Mucosa of stomach (tissue), 1 donor: ENCODE measurements around the gene ZBTB1.
"Not testable (repeated sequence)": the region's sequence is repeated elsewhere in the genome, so short reads cannot be mapped to it uniquely, and the experiment has no call there.

Experiments used
- H3K27me3 ChIP-seq: one replicate; pipeline ENCODE4 v1.7.0; 2013; ENCODE audit warnings: mild to moderate bottlenecking, low read length; ENCODE audit not compliant: control insufficient read depth, insufficient read depth
- H3K36me3 ChIP-seq: one replicate; pipeline ENCODE4 v1.7.0; 2013; ENCODE audit warnings: low read length; ENCODE audit not compliant: control insufficient read depth, insufficient read depth
- H3K4me1 ChIP-seq: one replicate; pipeline ENCODE4 v1.7.0; 2013; ENCODE audit warnings: mild to moderate bottlenecking, low read length; ENCODE audit not compliant: control insufficient read depth, insufficient read depth
- H3K4me3 ChIP-seq: one replicate; pipeline ENCODE4 v1.7.0; 2013; ENCODE audit warnings: low read length
- H3K9ac ChIP-seq: one replicate; pipeline ENCODE4 v1.7.0; 2013; ENCODE audit warnings: mild to moderate bottlenecking, low read length, moderate library complexity
- H3K9me3 ChIP-seq: one replicate; pipeline ENCODE4 v1.7.0; 2013; ENCODE audit warnings: mild to moderate bottlenecking, low read length, moderate library complexity; ENCODE audit not compliant: control insufficient read depth
- donor health status: Pancreatic carcinoma.

Gene ZBTB1

GRCh38 chr14:64541972-64542835 is 37.6 kb downstream of the ZBTB1 start:
- Histone ChIP-seq H3K9ac (no peak overlapping the region), H3K4me1 (peaks cover 18% of the 10 kb centered on the region)

DNA sequence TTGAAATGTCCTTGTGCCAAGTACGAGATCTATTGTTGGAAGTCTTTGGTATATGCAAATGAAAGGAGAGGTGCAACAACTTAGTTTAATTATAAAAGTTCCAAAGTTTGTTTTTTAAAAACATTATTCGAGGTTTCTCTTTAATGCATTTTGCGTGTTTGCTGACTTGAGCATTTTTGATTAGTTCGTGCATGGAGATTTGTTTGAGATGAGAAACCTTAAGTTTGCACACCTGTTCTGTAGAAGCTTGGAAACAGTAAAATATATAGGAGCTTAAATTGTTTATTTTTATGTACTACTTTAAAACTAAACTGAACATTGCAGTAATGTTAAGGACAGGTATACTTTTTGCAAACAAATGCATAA is 38.2 kb downstream of the ZBTB1 start:
- Histone ChIP-seq H3K9ac (no peak overlapping the region), H3K4me3 (no peak overlapping the region), H3K9me3 (no peaks in the 10 kb centered on the region), H3K27me3 (peaks cover 18% of the 10 kb centered on the region), H3K36me3 (no peaks in the 10 kb centered on the region), H3K4me1 (peaks cover 18% of the 10 kb centered on the region)

More at GRCh38 chr14:64541972-64542835, 37.6 kb downstream of the ZBTB1 start:
- Histone ChIP-seq H3K27me3 (peaks cover 18% of the 10 kb centered on the region), H3K36me3 (no peaks in the 10 kb centered on the region), H3K4me3 (peak overlapping the region; percentile 49), H3K9me3 (no peaks in the 10 kb centered on the region)

DNA sequence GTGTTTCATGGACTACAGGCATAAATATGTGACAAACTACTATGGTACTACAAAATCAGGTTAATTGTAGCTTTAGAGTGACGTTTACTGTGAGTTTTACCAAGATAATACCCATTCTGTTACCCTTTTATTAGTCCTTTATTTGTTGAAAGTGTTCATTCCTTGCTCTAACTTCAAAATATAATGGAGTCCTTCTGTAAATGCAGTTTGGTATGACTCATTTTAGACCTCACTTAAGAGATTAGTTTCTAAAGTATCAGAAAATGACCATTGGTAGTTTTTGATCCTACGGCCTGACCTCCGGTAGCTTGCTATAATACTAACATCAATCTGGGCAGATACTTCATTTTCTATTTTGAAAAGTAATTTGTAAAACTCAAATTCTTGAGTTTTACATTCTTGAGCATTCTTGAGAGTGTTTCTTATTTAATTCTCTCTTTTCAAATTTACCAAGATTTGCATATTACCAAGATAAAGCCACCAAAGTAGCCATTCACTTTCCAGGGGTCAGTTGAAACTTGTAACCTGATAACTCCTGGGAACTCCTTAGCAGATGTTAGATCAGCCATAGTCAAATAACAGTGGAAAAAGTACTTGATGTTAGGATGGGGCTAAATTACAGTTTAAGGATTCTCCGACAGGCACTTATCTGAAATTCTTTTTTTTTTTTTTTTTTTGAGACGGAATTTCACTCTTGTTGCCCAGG is 40.2 kb downstream of the ZBTB1 start:
- Histone ChIP-seq H3K4me1 (peaks cover 25% of the 10 kb centered on the region), H3K9me3 (no peaks in the 10 kb centered on the region), H3K36me3 (no peaks in the 10 kb centered on the region), H3K27me3 (peaks cover 18% of the 10 kb centered on the region), H3K9ac (no peak overlapping the region), H3K4me3 (no peak overlapping the region)

GRCh38 chr14:64549016-64549415 is 44.4 kb downstream of the ZBTB1 start:
- no peak overlapping the region for H3K9ac ChIP-seq
- no peaks in the 10 kb centered on the region for H3K9me3 ChIP-seq
- H3K4me3 ChIP-seq, result no peak overlapping the region
- peaks cover 18% of the 10 kb centered on the region for H3K4me1 ChIP-seq
- no peaks in the 10 kb centered on the region for H3K36me3 ChIP-seq
- no peaks in the 10 kb centered on the region for H3K27me3 ChIP-seq

DNA sequence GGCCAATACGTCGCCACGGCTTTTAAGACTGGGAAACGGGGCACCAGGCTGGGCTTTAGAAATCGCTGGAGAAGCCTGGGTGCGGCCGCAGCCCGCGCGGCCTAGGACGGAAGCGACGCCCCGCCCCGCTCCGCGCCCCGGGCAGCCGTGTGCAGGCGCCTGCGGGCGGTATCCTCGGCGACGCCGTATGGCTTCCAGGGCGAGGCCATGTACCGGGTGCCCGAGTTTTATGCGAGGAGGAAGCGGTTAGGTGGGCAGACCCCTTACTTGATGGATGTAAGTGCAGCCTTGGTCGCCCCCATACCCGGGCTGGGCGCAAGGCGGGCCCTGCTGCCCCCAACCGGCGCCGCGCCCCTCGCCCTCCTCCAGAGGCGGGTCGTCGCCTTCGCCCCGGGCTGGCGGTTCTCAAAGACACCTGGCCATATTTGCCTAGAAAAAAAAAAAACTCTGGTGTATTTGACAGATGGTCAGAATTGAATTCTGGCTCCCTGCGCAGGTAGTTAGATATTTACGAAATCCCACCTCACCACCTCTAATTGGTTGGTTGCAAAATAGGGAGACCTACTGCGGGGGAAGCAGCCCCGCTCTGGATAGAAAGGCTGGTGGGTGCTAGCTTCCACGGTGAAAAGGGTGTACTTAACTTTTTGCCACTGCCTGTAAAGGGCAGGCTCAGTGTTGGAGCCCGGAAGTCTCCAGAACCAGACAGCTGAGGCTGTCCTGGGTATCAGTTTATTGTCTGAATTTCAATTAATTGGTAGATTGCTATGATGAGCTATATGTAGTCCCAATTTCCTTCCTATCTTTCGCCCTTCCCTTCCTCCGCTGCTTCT is 45.4 kb downstream of the ZBTB1 start, which contains the start of gene PPP1R36:
TSS of gene PPP1R36 (plus strand) at position 171 of the 830 bp plus-strand sequence. CDS start at position 208, 37 bp downstream.
- no peaks in the 10 kb centered on the region for H3K9me3 ChIP-seq
- peaks cover 18% of the 10 kb centered on the region for H3K4me1 ChIP-seq
- H3K4me3 ChIP-seq, result peak within 1 kb of the TSS; percentile 89
- no peaks in the 10 kb centered on the region for H3K27me3 ChIP-seq
- no peaks in the 10 kb centered on the region for H3K36me3 ChIP-seq
- peak within 1 kb of the TSS; percentile 93 for H3K9ac ChIP-seq

DNA sequence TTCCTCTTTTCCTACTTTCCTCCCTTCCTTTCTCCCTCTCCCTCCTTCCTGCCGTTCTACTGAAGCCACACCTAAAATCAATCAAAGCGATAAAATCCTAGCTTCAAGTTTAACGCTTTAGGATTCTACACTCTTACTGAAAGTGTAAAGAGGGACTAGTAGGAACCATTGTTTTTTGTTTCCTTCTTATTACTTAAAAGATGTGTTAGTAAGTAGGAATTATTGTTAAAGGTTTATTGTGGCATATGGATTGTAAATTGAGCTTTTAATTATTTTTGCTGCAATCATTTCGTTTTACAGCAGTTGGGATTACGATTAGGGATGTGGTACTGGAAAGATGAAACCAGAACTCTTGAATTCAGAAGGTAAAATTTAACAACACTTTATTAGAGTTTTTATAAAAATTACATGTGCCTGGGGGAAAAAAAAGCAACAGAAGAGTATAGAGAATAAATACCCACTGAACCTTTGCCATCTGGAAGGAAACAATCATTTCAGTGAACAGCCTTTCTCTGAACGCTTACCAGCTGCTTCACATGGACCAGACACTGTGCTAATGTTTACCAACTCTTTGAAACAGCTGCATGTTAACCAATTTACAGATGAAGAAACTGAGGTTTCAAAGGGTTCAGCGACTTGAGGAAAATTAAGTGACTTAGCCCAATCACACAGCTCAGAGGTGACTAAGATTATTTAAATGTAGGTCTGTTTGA is 46.2 kb downstream of the ZBTB1 start:
- H3K4me1 ChIP-seq, result peaks cover 18% of the 10 kb centered on the region
- no peaks in the 10 kb centered on the region for H3K9me3 ChIP-seq
- H3K9ac ChIP-seq, result peak overlapping the region; percentile 93
- no peaks in the 10 kb centered on the region for H3K36me3 ChIP-seq
- peak overlapping the region; percentile 89 for H3K4me3 ChIP-seq
- H3K27me3 ChIP-seq, result no peaks in the 10 kb centered on the region

DNA sequence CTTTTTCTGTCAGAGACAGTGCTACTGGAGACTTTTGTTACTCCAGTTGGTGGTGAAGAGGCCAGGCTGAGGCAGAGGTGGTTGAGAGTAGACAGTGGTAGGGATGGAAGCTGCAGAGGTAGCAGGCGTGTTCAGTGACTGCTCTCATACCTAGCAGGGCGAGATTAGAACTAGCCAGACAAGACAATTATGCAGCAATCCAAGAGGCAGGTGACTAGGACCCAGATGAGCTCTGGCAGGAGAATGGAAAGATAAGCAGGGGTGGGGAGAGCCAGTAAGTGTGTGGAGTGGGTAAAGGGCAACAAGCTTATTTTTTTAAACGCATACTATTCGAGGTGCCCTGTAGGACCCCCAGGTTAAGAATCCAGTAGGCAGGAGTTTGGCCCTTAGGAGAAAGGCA is 50.0 kb downstream of the ZBTB1 start:
- Histone ChIP-seq H3K9me3 (no peaks in the 10 kb centered on the region), H3K4me1 (peaks cover 11% of the 10 kb centered on the region), H3K36me3 (no peaks in the 10 kb centered on the region), H3K9ac (no peak overlapping the region), H3K27me3 (no peaks in the 10 kb centered on the region), H3K4me3 (no peak overlapping the region)

- Histone ChIP-seq H3K9ac (no peak overlapping the region), H3K4me1 (no peaks in the 10 kb centered on the region), H3K9me3 (no peaks in the 10 kb centered on the region), H3K27me3 (no peaks in the 10 kb centered on the region), H3K4me3 (no peak overlapping the region), H3K36me3 (no peaks in the 10 kb centered on the region)
Observed at GRCh38 chr14:64556526-64556925, 52.0 kb downstream of the ZBTB1 start.

- not testable (repeated sequence) for H3K9ac ChIP-seq, H3K27me3 ChIP-seq, H3K9me3 ChIP-seq, H3K4me3 ChIP-seq, H3K4me1 ChIP-seq, H3K36me3 ChIP-seq
Observed at GRCh38 chr14:64558216-64558615, 53.6 kb downstream of the ZBTB1 start.

- Histone ChIP-seq H3K9me3 (no peaks in the 10 kb centered on the region), H3K9ac (no peak overlapping the region), H3K4me1 (no peaks in the 10 kb centered on the region), H3K27me3 (no peaks in the 10 kb centered on the region), H3K4me3 (no peak overlapping the region), H3K36me3 (no peaks in the 10 kb centered on the region)
Observed at GRCh38 chr14:64561631-64562030, 57.1 kb downstream of the ZBTB1 start.

DNA sequence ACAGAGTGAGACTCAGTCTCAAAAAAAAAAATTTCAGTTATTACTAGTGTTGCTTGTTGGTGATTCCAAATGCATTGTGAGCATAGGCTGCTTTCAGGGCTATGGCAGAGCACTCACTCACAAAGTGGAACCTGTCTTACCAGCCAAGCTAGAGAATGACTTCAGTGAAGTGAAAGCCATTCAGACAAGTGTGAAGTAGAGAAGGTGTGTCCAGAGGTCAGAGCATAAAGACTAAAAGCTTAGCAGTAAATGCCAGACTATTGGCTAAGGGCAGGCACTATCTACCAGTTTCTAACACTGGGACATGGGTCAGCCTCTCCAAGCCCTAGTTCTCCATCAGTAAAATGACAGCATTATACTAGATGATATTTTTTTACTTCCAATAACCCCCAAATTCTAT is 57.9 kb downstream of the ZBTB1 start:
- Histone ChIP-seq H3K4me3 (no peak overlapping the region), H3K9ac (no peak overlapping the region), H3K36me3 (no peaks in the 10 kb centered on the region), H3K4me1 (no peaks in the 10 kb centered on the region), H3K9me3 (no peaks in the 10 kb centered on the region), H3K27me3 (no peaks in the 10 kb centered on the region)
